ENCODE results near the gene E2F1.

GRCh38 chr20:33719277-33719988 is 33.2 kb upstream of the E2F1 start:
- TF ChIP-seq CTCF (IDR thresholded peaks at IDR 0.05; ENCODE audit: low read length) (no peak), EZH2 (optimal IDR thresholded peaks at IDR 0.05; ENCODE audit: low read depth, low read length) (no peak)
